SIG-M5 treated with dmso at 0.1 percent for 504 hours (cell line): ENCODE measurements around the gene PPP6R2.

Experiments
- DNase-seq: peaks from one replicate; lab custom pipeline; 2025; ENCODE audit not compliant: unreplicated experiment; lab: John Stamatoyannopoulos, UW

The PPP6R2 gene

DNA sequence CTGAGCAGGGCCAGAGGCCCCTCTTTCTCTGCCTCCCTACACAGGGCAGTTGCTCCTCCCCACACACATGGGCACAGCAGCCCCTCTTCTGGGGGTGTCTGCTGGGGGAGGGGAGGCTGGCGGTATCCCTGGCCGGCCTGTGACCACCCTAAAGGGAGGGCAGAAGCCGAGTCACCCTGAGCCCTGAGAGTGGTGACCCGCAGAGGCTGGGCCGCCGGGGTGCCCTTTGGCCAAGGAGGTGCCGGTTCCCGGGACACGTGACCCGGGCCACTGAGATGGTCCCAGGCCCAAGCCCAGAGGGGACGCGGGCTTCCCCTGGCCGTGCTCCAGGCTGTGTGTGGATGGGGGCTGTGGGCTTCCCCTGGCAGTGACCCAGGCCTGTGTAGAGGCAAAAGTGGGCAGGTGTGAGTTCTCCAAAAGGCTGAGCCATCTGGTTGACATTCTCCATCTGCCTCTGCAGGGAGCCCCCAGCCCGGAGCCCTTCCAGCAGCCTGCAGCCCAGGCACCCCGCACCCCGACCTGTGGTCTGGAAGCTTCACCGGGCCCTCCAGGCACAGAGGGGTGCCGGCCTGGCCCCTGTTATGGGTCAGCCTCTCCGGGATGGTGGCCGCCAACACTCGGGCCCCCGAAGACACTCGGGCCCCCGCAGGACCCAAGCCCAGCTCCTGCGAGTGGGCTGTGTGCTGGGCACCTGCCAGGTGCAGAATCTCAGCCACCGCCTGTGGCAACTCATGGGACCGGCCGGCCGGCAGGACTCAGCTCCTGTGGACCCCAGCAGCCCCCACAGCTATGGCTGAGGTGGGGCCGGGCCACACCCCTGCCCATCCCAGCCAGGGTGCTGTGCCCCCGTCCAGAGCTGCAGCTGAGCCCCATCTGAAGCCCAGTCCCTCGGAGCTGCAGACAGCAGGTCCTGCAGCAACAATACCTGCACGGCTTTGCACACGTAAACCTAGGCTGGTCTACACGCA lies 139.3 kb downstream of the PPP6R2 start:
- no peak for DNase-seq

- no peak for DNase-seq
Measured at GRCh38 chr22:50483106-50483505, 140.0 kb downstream of the PPP6R2 start.

GRCh38 chr22:50483556-50483955 lies 140.4 kb downstream of the PPP6R2 start:
- DNase-seq = no peak

- no peak for DNase-seq
Measured at GRCh38 chr22:50483977-50484853, 141.1 kb downstream of the PPP6R2 start.

DNA sequence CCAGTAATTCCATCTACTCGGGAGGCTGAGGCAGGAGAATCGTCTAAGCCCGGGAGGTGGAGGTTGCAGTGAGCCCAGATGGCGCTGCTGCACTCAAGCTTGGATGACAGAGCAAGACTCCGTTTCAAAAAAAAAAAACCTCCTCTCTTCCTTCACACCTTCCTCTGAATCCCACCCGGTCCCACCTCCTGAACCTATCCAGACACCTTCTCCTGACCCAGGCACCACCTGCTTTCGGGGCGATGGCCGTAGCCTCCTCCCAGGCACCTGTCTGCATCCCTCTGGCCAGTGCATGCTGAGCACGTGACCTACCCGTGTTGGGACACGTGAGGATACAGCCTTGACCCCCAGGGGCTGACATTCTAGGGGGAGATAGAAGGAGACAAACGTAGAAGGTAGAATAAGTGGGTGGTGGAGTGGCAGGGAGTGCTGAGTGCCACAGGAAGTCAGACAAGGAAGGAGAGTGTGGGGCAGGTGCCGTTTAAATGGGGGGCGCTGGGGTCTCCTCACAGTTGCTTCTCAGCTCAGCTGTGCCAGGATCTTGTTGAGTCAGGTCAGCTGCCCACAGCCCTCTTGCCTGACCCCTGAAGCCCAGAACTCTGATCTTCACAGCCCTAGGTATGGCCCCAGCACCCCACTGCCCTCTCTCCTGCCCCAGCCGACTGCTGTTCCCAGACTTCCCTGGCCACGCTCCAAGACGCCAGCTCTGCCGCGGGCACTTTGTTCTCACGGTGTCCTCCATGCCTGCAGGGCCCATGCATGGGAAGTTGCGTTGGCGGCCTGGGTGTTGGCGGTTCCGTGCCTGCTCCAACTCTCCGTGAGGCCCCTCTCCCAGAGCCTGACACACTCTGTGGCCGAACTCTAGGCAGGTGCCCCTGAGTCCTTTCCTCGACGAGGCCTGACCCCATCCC lies 142.3 kb downstream of the PPP6R2 start:
- no peak for DNase-seq

GRCh38 chr22:50486561-50487289 lies 143.6 kb downstream of the PPP6R2 start, which contains the start of gene MIOX:
Gene MIOX, plus strand, starts transcription at chr22:50486859. Its CDS starts 39 bp downstream, at chr22:50486898.
- no peak for DNase-seq

- DNase-seq = no peak
Measured at GRCh38 chr22:50487290-50488005, 144.3 kb downstream of the PPP6R2 start.

DNA sequence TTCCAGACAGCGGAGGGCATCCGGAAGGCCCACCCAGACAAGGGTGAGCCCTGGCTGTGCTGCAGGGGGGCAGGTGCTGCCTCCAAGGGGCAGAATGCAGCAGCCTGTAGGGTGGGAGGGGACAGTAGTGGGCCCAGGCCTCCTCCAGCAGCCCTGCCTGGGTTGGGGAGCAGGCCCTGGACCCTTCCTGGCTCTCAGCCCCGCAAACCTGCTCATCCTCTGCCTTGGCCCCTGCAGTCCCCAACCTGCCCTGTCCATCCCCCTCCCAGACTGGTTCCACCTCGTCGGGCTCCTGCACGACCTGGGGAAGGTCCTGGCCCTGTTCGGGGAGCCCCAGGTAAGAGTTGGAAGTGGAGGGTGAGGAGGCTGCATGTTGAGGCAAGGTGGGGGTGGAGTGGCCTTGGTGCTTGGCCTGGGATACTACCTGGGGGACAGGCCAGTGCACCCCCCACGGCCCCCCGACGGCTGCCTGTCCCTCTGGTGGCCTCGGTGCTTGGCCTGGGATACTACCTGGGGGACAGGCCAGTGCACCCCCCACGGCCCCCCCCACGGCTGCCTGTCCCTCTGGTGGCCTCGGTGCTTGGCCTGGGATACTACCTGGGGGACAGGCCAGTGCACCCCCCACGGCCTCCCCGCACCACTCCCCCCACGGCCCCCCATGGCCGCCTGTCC lies 145.0 kb downstream of the PPP6R2 start:
- DNase-seq = no peak

- DNase-seq = no peak
Measured at GRCh38 chr22:50488886-50489285, 145.8 kb downstream of the PPP6R2 start.

GRCh38 chr22:50489363-50490243 lies 146.5 kb downstream of the PPP6R2 start:
- no peak for DNase-seq

DNA sequence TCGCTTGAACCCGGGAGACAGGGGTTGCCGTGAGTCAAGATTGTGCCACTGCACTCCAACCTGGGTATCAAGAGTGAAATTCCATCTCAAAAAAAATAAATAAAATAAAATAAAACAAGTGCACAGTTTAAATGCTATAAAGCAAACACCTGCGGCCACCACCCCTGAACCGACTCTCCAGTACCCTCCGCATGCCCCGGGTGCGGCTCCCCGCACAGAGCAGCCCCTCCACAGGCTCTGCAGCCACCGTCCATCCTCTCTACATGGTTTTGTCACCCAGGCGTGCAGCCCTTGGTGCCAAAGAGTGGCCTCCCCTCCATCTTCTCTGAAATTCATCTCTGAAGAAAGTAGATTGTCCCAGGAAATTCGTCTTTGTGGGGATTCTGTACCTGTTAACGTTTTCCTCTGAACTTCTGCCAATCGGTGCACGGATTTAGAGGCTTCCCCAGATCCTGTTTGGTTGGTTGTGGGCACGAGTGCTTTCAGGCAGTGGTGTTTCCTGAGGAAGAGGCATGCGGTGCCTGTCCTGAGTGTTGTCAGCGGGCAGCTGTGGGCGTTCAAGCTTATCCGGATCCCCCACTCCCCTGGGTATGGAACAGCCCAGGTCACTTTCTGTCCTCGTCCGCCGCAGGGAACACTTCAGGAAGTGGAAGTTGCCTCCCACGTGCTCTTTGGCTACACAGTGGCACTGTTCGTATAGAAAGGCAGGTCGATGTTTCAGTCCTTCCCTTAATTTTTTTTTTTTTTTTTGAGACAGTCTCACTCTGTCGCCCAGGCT lies 147.6 kb downstream of the PPP6R2 start:
- DNase-seq = no peak
